A172 (cell line): ENCODE measurements around the gene EPS15. TPM values are rescaled to one million over a fixed set of nuclear protein-coding genes. Genes with fewer than 3 reads are reported as not detected.
"Not testable (repeated sequence)": the region's sequence is repeated elsewhere in the genome, so short reads cannot be mapped to it uniquely, and the experiment has no call there.

Experiments
- DNase-seq: peaks from one replicate; pipeline ENCODE4 v3.0.0-alpha.2; 2015; ENCODE audit warnings: low spot score
- total RNA-seq: library from RNA; depleted of rRNA; stranded (reverse); fragments of >200 nt; shearing (Covaris generic); gene quantifications from 2 replicates; pipeline ENCODE4 v1.2.3, GENCODE V29; 2014

EPS15 gene
- total RNA-seq, 1 experiment from 2014 or later = 28.2 TPM

DNA sequence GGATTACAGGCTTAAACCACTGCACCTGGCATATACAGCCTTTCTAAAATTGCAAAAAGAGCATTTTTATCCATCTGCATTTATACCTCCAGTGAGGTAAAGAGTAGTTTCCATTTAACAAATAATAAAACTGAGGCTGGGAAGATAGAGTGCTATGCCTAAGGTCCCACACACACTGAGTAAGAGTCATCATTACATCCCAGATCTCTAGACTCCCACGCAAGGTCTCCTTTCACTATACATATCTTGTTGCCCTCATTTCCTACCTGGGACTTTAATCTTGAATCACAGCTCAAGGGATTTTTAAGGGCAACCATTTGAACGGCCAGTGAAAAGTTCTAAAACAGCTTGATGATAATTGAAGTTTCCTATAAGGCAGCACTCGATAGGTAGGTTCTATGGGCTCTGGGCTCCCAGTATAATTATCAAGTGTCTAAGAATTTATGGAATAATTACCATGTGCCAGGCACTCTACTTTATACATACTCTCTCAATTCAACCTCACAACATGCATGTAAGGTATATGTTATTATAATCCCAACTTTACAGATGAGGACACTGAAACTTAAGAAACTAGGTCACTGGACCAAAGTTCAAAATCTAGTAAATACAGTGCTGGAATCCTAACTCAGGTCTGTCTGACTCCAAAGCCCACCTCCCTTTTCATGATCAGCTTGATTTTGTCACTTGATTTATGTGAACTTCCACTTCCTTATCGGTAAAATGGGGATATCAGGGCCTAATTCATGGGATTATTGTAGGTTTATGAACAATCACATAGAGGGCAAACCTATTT, 23.3 kb upstream of the EPS15 start:
- DNase-seq = no peak

DNA sequence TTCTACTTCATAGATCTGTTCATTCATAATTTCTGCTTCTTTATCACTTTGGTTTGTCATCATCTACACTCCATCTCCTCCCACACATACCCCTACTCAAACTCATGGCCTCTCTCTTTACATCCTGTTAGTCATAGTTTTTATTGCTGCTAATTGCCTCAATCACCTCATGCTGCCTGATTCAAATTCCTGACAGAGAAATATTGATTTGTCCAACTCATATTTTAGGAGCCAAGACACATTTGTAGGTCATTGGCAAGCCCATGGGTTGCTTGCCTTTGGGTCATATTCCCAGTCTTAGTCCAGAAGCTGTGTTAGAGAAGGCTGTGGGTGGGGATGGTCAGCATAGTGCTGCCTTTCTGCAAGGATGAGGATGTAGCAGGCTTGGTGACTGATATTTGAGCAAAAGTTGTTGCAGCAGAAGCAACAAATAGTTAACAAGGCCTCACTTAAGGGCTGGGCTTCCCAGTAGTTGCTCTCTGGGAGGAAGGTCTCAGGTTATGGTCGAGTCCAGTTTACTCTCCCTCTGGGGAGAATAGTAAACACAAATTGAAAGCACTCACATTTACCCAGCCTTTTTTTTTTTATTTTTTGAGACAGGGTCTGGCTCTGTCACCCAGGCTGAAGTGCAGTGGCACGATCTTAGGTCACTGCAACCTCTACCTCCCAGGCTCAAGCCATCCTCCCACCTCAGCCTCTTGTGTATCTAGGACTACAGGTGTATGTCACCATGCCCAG, 22.4 kb upstream of the EPS15 start:
- DNase-seq = no peak

DNA sequence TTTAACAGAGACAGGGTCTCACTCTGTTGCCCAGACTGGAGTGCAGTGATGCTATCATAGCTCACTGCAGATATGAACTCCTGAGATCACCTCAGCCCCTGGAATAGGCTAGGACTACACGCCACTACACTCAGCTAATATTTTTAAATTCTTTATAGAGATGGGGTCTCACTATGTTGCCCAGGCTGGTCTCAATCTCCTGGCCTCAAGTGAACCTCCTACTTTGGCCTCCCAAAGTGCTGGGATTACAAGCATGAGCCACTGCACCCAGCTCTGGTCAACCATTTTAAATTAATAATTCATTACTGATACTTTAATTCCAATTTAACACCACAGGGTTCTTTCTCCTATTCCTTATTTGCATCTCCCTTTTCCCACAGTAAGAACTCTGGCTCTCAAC, 18.5 kb upstream of the EPS15 start:
- DNase-seq = no peak

DNA sequence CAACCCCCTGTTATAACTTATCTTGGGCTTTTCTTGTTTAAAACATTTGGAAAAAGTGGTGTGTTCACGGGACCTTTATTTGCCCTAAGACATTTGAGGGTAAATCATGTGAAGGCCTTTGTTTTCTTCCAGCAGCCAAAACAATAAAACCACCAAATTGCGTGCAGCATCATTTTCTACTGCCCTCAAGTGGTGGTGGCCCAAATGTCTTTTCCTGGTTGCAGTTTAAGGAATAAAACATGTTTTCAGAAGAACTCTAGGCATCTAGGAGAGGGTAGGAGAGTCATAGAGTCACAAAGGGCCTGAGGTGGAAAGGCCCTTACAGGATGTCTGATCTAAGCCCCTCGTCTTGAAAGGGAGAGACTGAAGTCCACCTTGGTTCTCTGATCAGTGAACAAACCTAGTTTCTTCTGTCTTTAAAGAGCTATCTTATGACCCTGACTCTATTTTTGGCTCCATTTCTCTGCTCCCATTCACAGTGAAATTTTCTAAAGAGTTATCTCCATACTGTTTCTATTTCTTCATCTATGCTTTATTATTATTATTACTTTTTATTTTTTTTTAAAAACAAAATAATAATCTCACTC, 16.0 kb upstream of the EPS15 start:
- peak; percentile 66 for DNase-seq

DNA sequence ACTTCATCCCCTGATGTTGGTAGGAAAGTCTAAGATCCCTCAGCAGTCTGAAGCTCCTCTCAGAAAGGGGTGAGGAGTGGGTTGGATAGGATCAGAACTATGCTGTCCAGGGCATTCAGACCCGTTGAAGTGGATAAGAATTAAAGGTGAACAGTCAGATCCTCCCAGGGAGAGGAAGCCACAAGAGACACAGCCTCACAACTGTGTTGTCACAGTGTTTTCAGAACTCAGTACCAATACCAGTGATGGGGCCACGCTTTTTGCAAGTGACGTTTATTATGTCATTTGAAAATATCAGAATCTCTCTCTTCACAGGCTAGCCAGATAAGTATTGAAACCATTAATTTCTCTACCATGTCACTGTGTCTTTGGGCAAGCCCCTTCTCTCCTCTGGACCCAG, 15.4 kb upstream of the EPS15 start:
- no peak for DNase-seq

DNA sequence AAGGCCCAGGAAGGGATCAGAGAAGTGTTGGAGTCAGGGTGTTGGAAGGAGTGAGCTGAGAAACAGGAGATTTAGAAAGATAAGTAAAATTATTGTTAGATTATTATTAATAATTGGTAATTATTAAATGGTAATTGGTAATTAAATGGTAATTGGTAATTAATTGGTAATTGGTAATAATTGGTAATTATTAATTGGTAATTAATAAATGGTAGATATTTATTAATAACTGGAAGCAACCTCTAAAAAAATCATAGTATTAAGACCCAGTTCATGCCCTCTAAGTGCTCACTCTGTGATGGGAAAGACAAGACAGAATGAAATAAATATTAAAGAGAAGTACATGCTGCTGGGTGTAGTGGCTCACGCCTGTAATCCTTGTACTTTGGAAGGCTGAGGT, 13.8 kb upstream of the EPS15 start:
- DNase-seq = no peak

DNA sequence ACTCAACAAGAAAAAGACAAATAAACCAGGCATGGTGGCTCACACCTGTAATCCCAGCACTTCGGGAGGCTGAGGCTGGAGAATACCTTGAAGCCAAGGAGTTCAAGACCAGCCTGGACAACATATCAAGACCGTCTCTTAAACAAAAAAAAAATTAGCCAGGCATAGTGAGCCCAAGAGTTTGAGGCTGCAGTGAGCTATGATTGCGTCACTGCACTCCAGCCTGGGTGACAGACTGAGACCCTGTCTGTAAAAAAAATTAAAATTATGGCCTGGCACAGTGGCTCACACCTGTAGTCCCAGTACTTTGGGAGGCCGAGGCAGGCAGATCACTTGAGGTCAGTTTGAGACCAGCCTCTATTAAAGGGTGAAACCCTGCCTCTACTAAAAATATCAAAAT, 11.4 kb upstream of the EPS15 start:
- DNase-seq = not testable (repeated sequence)

DNA sequence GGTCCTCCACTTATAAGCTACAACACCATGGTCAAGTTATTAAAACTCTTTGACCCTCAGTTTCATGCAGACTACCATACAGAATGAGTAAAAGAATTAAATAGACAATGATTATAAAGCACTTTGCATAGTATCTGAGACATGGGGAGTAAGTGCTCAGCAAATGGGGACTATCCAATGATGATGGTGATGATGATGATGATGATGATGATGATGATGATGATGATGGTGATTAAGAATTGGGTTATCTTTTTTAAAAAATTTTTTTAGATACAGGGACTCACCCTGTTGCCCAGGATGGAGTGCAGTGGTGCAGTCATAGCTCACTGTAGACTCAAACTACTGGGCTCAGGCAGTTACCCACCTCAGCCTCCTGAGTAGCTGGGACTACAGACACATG, 8.1 kb upstream of the EPS15 start:
- no peak for DNase-seq

DNA sequence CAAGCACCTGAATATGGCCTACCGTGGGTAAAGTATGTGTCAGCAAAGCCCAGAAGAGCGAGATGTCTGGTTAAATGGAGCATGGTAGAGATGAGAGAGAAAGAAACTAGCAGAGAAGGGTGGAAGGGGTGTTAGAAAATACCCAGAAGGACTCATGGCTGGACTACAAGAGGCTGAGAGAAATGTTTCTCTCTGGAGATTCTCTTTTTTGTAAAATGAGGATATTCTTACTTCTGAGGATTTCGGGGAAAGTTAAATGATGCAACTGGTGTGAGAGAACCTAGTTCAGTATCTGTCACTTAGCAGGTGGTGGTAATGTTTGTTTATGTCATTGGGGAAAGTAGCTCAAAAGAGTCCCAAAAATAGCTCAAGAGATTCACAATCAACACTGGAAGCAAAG, 7.2 kb upstream of the EPS15 start:
- DNase-seq = no peak

DNA sequence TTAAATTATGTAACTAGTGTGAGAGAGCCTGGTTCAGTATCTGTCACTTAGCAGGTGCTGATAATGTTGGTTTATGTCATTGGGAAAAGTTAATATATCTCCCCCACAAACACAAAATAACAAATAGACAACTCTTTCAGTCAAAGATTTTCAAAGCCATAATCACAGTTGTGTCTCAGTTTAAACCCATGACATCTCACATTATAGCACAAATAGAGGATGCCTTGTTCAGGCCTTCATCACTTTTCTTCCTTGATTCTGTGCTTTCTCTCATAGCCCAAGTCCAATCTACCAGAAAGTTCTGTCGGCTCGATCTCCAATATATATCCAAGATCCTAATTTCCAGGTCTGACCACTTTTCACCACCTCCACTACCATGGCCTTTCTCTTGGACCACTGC, 6.2 kb upstream of the EPS15 start:
- no peak for DNase-seq

DNA sequence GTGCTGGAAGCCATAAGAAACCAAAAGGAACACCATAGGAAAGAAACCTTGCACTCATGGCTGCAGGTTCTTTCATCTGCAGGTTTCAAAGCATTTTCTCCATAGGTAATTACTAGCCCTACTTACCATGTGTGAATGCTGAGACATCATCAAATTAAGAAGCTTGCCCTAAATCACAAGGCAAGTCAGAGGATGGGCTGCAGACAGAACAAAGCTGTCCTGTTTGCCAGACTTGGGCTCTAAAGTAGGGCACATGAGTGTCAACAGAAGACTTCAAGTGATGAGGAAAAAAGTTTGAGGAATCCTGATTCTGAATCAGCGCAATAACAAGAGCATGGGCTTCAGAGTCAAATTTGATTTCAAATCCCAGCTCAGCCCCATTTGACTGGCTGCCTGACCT, 5.8 kb upstream of the EPS15 start:
- no peak for DNase-seq

DNA sequence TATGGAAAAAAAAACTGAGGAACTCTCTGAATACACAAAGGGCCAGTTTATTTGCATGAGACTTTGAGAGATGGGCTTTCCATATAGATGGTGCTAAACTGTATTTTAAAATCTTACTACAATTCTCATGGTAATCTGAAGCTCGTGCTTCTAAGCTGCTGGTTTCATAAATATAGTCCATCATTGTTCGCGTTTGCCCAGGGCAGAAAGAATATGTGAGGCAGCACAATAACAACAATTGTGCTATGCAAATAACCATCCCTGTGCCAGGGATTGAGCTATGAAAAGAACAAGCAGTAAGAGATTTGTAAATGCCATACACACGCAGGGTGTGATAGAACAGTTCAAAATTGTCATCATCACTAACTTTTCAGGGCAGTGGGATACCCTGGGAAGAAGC, 4.9 kb upstream of the EPS15 start:
- DNase-seq = no peak

DNA sequence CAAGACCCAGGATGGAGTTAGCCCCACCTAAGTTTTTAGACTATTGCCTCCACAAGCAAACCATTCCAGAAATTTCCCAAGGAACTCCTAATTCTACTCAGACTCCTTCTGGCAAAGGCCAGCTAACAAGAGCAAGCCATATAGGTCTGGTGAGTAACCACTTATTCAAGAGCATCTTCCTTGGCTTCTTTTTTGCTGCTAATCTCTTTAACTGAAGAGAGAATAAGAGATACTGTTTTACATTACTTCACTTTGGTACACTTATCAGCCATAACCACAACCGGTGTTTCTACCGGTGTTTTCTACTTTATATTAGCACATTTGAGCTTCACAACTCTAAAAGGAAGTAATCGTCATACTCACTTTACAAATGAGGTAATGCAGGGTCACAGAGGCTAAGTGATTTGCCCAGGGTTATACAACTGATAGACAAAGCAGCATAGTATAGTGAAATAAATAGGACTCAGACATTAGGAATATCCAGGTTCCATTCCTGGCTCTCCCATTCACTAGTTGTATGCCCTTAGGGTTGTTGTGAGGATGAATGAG, 1.7 kb upstream of the EPS15 start:
- no peak for DNase-seq

DNA sequence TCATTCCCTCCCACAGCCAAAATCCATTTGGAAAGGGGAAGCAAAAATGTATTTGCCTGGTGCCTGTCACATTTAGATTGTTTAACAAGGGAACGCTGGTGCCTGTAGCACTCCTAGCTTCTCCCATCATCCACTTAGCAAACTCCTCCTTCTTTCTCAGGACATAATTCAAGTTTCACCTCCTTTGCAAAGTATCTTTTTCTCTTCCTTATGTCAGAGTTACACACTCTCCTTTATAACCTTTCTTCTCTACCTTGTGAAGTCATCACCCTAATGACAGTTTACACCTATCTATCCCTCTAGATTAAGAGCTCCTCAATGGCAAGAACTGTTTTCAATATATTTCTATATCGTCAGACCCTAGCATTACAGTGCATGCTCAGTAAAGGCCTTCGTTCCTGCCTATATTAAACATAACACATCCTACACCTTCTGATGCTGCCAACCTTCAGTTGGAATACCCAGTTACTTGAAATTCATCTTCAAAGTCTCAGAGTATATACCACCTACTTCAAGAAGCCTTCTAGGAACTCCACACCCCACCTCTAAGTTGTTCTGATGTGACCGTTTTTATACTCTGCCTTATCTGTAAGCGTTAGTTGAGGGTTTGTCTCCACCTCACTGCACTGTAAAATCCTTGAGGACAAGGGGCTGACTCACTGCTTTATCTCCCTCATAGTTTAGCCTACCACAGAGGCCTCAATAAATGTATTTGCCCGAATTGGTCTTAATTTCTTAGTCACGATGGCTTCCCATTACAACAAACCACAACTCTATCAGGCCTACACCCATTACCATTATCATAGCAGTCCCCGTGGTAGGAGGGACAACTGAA, 1.0 kb upstream of the EPS15 start:
- DNase-seq = peak; percentile 81

DNA sequence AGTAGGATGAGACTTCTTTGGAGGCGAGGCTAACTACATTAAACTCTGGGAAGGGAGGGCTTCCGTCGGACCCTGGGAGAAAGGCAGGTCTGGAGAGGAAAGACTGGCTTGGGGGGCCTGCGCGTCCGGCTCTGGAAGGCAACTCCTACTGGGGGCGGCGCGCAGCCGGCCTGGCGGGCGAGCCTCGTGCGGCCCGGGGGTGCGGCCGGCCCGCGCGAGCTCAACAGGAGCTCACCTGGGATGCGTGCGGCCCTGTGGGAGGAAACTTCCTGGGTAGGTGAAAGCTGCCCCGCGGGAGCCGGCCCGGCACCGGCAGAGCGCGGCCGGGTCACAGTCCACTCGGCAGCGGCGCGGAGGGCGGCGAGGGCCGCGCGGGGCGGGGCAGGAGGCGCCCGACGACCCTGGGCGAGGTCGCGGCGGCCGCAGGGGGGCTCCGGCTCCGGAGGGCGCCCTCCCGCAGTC, 449 bp downstream of the EPS15 start:
- no peak for DNase-seq

DNA sequence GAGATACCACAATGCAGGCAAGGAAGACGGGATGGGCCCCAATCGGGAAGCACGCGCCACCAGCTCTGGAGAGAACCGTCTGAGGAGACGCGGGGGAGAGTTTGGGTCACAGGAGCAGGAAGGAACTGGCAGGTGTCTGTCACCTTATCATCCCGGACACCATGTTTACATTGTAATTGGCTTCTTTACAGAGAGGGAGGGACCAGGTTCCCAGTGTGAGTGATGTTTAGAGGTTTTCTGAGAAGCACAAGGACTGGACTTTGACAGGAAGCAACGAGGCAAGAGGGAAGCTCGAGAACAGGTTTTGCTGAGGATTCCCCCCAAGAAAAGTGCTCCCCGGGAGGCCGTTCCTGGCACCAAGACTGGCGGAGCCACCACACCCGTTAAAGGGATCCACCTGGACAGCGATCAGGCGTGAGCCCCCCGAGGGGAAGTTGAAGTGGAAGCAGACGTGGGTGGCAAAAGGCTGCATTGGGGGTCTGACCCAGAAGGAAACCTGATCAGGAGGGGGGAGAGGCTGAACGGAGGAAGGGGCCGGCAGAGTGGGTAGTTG, 957 bp downstream of the EPS15 start:
- DNase-seq = peak; percentile 13

DNA sequence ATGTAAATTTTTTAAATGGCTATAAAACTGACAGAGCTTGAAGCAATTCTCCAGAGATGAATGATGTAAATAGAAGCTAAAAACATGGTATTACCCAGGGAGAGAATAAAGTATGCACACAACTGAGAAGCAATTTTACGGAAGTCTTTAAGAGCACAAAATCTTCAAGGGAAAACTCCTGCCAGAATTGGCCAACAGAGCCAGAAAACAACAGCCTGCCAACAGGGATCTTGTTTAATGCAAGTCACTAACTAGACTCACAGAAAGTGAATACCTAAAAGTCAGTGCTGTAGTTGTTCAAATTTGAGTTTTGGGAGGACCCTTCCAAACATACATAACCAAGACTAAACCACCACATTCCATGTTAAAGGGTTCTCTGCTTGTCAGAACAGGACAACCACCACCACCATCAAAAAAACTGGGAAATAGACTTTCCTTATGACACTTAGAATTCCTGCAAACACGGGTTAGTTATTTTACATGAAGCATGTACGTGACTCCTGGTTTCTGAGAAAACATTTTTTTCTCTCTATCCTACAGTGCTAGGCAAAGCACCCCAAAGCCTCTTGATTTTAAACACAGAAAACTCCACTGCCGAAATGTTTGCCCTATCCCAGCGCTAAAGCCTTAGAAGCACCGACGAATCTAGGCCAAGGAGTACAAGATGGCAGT, 1.6 kb downstream of the EPS15 start:
- DNase-seq = no peak

DNA sequence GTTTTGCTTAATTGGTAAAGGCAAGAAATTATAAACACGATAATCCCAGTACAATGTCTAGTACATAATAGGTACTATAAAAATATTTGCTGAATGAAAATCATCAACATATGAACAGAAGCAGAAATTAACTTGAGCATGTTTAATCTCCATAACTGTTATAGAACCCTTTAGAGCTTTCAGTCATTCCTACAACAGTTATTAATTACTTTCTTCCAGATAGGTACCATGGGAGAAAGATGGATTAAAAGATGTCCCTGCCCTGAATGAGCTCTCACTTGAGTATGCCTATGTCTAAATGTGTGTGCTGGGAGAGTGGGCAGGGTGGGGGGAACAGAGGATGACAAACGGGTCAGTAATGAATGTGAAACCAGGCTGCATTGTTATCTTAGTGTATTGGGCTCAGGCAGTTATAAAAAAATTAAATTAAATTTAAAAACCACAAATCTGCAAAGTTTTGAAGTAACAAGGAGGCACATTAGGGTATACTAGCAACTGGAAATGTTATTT, 2.4 kb downstream of the EPS15 start:
- no peak for DNase-seq

DNA sequence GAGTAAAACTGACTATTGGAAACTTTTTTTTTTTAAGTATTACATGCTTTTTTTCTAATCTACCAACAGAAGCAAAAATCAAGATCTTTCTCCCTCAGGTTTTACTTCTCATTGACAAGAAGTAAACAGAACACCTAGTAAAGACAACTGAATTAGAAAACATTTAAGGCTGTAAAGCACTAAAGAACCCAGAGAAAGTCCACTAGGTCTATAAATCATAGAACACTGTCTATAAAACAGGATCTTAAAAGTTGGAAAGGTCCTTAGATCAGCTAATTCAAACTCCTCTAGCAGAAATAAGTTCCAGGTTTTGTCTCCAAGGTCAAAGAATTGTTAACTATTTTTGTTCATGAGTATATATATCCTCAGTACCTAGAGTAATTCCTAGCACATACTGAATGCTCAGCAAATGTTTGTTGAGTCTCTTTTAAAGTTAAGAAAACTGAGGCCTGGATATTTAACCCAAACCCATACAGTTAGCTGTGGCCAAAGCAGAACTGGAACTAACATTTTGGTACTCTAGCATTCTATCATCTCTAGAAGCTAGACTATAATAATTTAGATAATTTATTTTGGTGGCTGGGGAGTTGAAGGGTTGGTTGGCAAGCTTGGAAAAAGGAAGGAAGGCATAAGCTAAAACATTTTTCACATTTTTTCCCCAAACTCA, 3.0 kb downstream of the EPS15 start:
- no peak for DNase-seq

DNA sequence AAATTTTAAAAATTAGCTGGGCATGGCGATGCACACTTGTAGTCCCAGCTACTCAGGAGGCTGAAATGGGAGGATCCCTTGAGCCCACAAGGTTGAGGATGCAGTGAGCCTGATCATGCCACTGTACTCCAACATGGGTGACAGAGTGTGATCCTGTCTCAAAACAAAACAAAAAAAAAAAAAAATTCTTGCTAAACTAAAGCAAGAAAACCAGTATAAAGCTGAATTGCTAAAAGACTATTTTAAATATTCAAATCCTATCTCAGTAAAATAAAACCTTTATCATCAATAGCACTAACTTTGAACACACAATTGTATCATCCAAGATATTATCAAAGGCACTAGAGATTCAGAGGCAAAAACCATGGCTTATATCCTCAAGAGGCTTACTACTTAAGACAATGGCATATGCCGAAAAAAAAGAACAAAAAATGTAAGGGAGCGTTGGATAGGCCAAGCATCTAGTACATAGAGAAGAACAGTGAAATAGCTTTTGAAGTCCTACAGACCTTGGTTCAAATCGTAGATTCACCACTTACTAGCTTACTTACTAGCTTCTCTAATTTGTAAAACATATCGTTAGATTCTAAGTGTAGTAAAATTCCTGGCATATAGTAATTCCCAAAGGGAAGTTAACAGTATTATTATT, 3.6 kb downstream of the EPS15 start:
- DNase-seq = no peak
